HG02938 (cell line): ENCODE data around the gene CMIP.
A peak's percentile ranks its signal among the peaks of the same experiment; 100 is the strongest.

ENCODE experiments used
- ATAC-seq: cut with Tn5 transposase; IDR thresholded peaks from one replicate; pipeline ENCODE4 v1.9.1; 2021; ENCODE audit warnings: mild to moderate bottlenecking, moderate library complexity; ENCODE audit not compliant: unreplicated experiment

Gene CMIP

GRCh38 chr16:81458827-81459598 is 14.4 kb downstream of the CMIP start:
- no peak for ATAC-seq

- ATAC-seq = no peak
These were observed 15.5 kb downstream of the CMIP start for GRCh38 chr16:81460075-81460474.

GRCh38 chr16:81461243-81461642 is 16.6 kb downstream of the CMIP start:
- ATAC-seq = no peak

GRCh38 chr16:81461766-81462165 is 17.2 kb downstream of the CMIP start:
- no peak for ATAC-seq

GRCh38 chr16:81462683-81463082 is 18.1 kb downstream of the CMIP start:
- ATAC-seq = no peak

- no peak for ATAC-seq
These were observed 18.8 kb downstream of the CMIP start for GRCh38 chr16:81463296-81463890.

GRCh38 chr16:81464279-81464678 is 19.7 kb downstream of the CMIP start:
- no peak for ATAC-seq

- ATAC-seq = no peak
These were observed 20.9 kb downstream of the CMIP start for GRCh38 chr16:81465375-81465943.

GRCh38 chr16:81466356-81466980 is 21.9 kb downstream of the CMIP start:
- no peak for ATAC-seq

- ATAC-seq = no peak
These were observed 22.5 kb downstream of the CMIP start for GRCh38 chr16:81467072-81467471.

- no peak for ATAC-seq
These were observed 23.2 kb downstream of the CMIP start for GRCh38 chr16:81467815-81468214.

- no peak for ATAC-seq
These were observed 23.8 kb downstream of the CMIP start for GRCh38 chr16:81468269-81468902.

- ATAC-seq = no peak
These were observed 24.6 kb downstream of the CMIP start for GRCh38 chr16:81469183-81469677.

GRCh38 chr16:81469710-81470535 is 25.3 kb downstream of the CMIP start:
- peak; percentile 86 for ATAC-seq

- ATAC-seq = no peak
These were observed 26.4 kb downstream of the CMIP start for GRCh38 chr16:81470796-81471636.

GRCh38 chr16:81471882-81472281 is 27.3 kb downstream of the CMIP start:
- ATAC-seq = no peak

GRCh38 chr16:81472391-81472790 is 27.8 kb downstream of the CMIP start:
- no peak for ATAC-seq

- no peak for ATAC-seq
These were observed 28.5 kb downstream of the CMIP start for GRCh38 chr16:81473066-81473488.

GRCh38 chr16:81473558-81473957 is 28.9 kb downstream of the CMIP start:
- ATAC-seq = no peak
